ENCODE results near the gene CLTCL1. TPM values are rescaled to one million over a fixed set of nuclear protein-coding genes. Genes with fewer than 3 reads are reported as not detected.

The CLTCL1 gene
- total and polyA plus RNA-seq, 2 experiments from 2014 or later: 8.5 to 10.2 TPM

DNA sequence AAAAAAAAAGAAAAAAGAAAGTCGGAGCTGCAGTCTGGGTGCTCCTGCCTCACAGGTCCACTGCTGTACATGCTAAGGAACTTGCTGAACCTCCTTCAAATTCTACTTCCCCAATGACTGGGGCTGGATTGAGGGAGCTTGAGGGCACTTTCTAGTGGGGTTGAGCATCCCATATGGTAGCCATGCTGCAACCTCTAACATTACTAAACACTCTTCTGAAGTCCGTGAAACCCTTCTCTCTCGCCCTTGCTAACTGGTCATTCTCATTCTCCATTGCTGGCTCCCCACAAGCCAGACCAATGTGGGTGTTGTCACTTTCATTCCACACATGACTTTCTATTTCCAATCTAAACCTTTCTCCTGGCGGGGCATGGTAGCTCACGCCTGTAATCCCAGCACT lies 148.3 kb downstream of the CLTCL1 start:
- H3K4me1 ChIP-seq (ENCODE audit: insufficient read depth): peaks cover 7% of the 10 kb centered on the region
- 88 to 90% methylated on average over 5 of the region's 5 CpGs for WGBS, 2 experiments (ENCODE audit: low coverage in 1 of 2, low lambda C conversion rate in 2 of 2, missing lambda C conversion rate in 2 of 2)
- no peak for DNase-seq
- H4K20me1 ChIP-seq (ENCODE audit: insufficient read depth): no peaks in the 10 kb centered on the region
- peak overlapping the region; percentile 99 for H3K4me3 ChIP-seq
- no peaks in the 10 kb centered on the region for H3F3A ChIP-seq (ENCODE audit: insufficient read depth)
- in situ Hi-C loops (cut with MboI): no loop called here
- peak overlapping the region; percentile 94 for H3K9ac ChIP-seq
- no peak overlapping the region for H2AFZ ChIP-seq
- H3K9me3 ChIP-seq (ENCODE audit: low read depth): no peaks in the 10 kb centered on the region
- H3K9me2 ChIP-seq (ENCODE audit: insufficient read depth): no peaks in the 10 kb centered on the region
- H3K27ac ChIP-seq: no peak overlapping the region
- TF ChIP-seq EZH2phosphoT487 (IDR thresholded peaks at IDR 0.05; ENCODE audit: insufficient read depth, low read depth): no peak
- no peak for TF ChIP-seq EZH2 (IDR thresholded peaks at IDR 0.05; ENCODE audit: insufficient read depth, poor library complexity, severe bottlenecking)
- H3K27me3 ChIP-seq (replicated peaks; ENCODE audit: insufficient read depth): peaks cover 3% of the 10 kb centered on the region; the same call in 1 of the 2 replicates
- H3K4me2 ChIP-seq (ENCODE audit: unreplicated experiment): peak overlapping the region; percentile 92
- H3K79me2 ChIP-seq (ENCODE audit: insufficient read depth): peaks cover 27% of the 10 kb centered on the region
- no peaks in the 10 kb centered on the region; the same call in 1 of the 2 replicates for H3K36me3 ChIP-seq (ENCODE audit: low read depth)

DNA sequence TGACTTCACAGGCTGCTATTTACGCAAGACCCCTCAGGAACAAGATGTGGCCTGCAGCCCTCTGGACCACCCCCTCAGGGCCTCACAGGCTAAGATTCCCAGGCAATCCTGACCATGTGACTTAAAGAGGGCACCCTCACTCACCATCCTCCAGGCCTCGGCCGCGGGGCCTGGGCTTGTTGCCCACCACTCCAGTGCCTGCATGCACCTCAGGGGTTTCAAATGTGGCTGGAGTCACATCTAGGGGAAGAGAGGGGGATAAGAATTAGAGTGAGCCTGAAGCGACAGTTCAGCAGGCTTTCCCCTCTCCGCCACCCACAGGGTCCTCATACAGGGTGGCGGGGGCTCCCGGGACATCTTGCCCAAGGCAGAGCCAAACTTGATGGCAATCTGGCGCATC lies 149.1 kb downstream of the CLTCL1 start:
- H3K36me3 ChIP-seq (ENCODE audit: low read depth): no peaks in the 10 kb centered on the region; the same call in 1 of the 2 replicates
- no peaks in the 10 kb centered on the region for H3F3A ChIP-seq (ENCODE audit: insufficient read depth)
- H3K9me3 ChIP-seq (ENCODE audit: low read depth): no peaks in the 10 kb centered on the region
- TF ChIP-seq EZH2phosphoT487 (IDR thresholded peaks at IDR 0.05; ENCODE audit: insufficient read depth, low read depth) (no peak), EZH2 (IDR thresholded peaks at IDR 0.05; ENCODE audit: insufficient read depth, poor library complexity, severe bottlenecking) (no peak)
- WGBS, 2 experiments (ENCODE audit: low coverage in 1 of 2, low lambda C conversion rate in 2 of 2, missing lambda C conversion rate in 2 of 2): 95 to 97% methylated on average over 8 to 9 of the region's 9 CpGs
- H3K4me1 ChIP-seq (ENCODE audit: insufficient read depth): peaks cover 7% of the 10 kb centered on the region
- H3K4me2 ChIP-seq (ENCODE audit: unreplicated experiment): no peak overlapping the region
- DNase-seq: no peak
- peaks cover 27% of the 10 kb centered on the region for H3K79me2 ChIP-seq (ENCODE audit: insufficient read depth)
- H3K9ac ChIP-seq: no peak overlapping the region
- H3K9me2 ChIP-seq (ENCODE audit: insufficient read depth): no peaks in the 10 kb centered on the region
- in situ Hi-C loops (cut with MboI): no loop called here
- H3K4me3 ChIP-seq: no peak overlapping the region
- no peak overlapping the region for H3K27ac ChIP-seq
- no peaks in the 10 kb centered on the region for H4K20me1 ChIP-seq (ENCODE audit: insufficient read depth)
- no peaks in the 10 kb centered on the region for H3K27me3 ChIP-seq (replicated peaks; ENCODE audit: insufficient read depth)
- H2AFZ ChIP-seq: no peak overlapping the region

DNA sequence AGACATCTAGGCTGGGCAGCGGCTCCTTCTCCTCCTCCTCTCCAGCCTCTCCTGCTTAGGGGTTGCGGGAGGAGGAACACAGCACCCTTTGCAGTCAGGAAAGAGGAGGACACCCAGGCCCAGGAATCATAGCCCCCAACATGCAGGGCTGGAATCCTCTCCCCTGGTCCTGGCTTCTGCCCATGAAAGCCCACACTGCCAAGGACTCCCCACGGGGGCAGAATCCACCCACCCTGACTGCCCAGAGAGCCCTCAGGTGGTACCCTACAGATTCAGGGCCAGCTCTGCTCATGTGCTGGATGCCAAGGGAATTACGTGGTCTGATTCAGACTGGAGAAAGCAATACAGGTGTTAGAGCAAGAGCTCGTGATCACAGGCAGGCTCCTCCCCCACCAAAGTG lies 151.5 kb downstream of the CLTCL1 start:
- Histone ChIP-seq H4K20me1 (ENCODE audit: insufficient read depth) (no peaks in the 10 kb centered on the region), H3K36me3 (ENCODE audit: low read depth) (no peaks in the 10 kb centered on the region; the same call in 1 of the 2 replicates), H3K27me3 (replicated peaks; ENCODE audit: insufficient read depth) (no peaks in the 10 kb centered on the region), H3K4me1 (ENCODE audit: insufficient read depth) (peaks cover 7% of the 10 kb centered on the region), H3K4me3 (no peak overlapping the region), H3K79me2 (ENCODE audit: insufficient read depth) (peaks cover 27% of the 10 kb centered on the region), H2AFZ (no peak overlapping the region), H3K27ac (no peak overlapping the region), H3K4me2 (ENCODE audit: unreplicated experiment) (no peak overlapping the region), H3F3A (ENCODE audit: insufficient read depth) (no peaks in the 10 kb centered on the region), H3K9ac (no peak overlapping the region), H3K9me3 (ENCODE audit: low read depth) (no peaks in the 10 kb centered on the region), H3K9me2 (ENCODE audit: insufficient read depth) (no peaks in the 10 kb centered on the region)
- TF ChIP-seq EZH2phosphoT487 (IDR thresholded peaks at IDR 0.05; ENCODE audit: insufficient read depth, low read depth) (no peak), EZH2 (IDR thresholded peaks at IDR 0.05; ENCODE audit: insufficient read depth, poor library complexity, severe bottlenecking) (no peak)
- no peak for DNase-seq
- in situ Hi-C loops (cut with MboI): no loop called here
- WGBS, 2 experiments (ENCODE audit: low coverage in 1 of 2, low lambda C conversion rate in 2 of 2, missing lambda C conversion rate in 2 of 2): 89 to 91% methylated on average over 5 of the region's 5 CpGs

DNA sequence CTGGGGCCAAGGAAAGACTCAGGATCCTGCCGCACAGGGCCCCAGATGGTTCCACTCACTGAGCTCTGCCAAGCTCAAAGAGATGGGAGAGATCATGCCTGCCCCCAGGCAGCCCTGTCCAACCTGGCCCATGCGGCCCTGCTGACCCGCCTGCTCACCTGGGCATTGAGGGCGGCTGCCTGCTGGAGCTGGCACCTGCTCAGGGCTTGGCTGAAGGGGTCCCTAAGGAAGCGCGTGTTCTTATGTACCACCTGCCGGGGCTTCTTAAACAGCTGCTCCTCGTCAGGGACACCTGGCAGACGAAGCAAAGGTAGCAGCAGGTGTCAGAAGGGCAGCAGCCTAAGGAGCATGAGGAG lies 152.5 kb downstream of the CLTCL1 start:
- 82 to 85% methylated on average over 9 of the region's 9 CpGs for WGBS, 2 experiments (ENCODE audit: low coverage in 1 of 2, low lambda C conversion rate in 2 of 2, missing lambda C conversion rate in 2 of 2)
- H3K36me3 ChIP-seq (ENCODE audit: low read depth): no peaks in the 10 kb centered on the region; the same call in 1 of the 2 replicates

More for the DNA sequence above, 152.5 kb downstream of the CLTCL1 start:
- Histone ChIP-seq H2AFZ (no peak overlapping the region), H3K9me2 (ENCODE audit: insufficient read depth) (no peaks in the 10 kb centered on the region), H3F3A (ENCODE audit: insufficient read depth) (no peaks in the 10 kb centered on the region), H3K79me2 (ENCODE audit: insufficient read depth) (peaks cover 22% of the 10 kb centered on the region), H3K27ac (no peak overlapping the region), H3K27me3 (replicated peaks; ENCODE audit: insufficient read depth) (no peaks in the 10 kb centered on the region), H3K4me2 (ENCODE audit: unreplicated experiment) (no peak overlapping the region), H3K9me3 (ENCODE audit: low read depth) (no peaks in the 10 kb centered on the region), H3K4me3 (no peak overlapping the region), H3K4me1 (ENCODE audit: insufficient read depth) (peaks cover 7% of the 10 kb centered on the region), H4K20me1 (ENCODE audit: insufficient read depth) (no peaks in the 10 kb centered on the region), H3K9ac (no peak overlapping the region)
- TF ChIP-seq EZH2phosphoT487 (IDR thresholded peaks at IDR 0.05; ENCODE audit: insufficient read depth, low read depth) (no peak), EZH2 (IDR thresholded peaks at IDR 0.05; ENCODE audit: insufficient read depth, poor library complexity, severe bottlenecking) (no peak)
- in situ Hi-C loops (cut with MboI): no loop called here
- DNase-seq: no peak
